Left ventricle myocardium inferior (tissue), 1 donor: Measurements from ENCODE around the gene REEP1. TPM values are rescaled to one million over a fixed set of nuclear protein-coding genes. Genes with fewer than 3 reads are reported as not detected.

Source experiments
- DNase-seq: peaks from one replicate; pipeline ENCODE4 v3.0.0-alpha.2; 2020
- H3K27ac ChIP-seq: fragments of 200-600 bp; replicated peaks from 2 replicates; pipeline ENCODE4 v1.8.0; 2021
- H3K27me3 ChIP-seq: fragments of 200-600 bp; 2 replicates; pipeline ENCODE4 v1.8.0; 2021; ENCODE audit warnings: low read depth
- H3K36me3 ChIP-seq: fragments of 200-600 bp; 2 replicates; pipeline ENCODE4 v1.8.0; 2021
- H3K4me1 ChIP-seq: fragments of 200-600 bp; 2 replicates; pipeline ENCODE4 v1.8.0; 2021
- H3K4me3 ChIP-seq: fragments of 200-600 bp; 2 replicates; pipeline ENCODE4 v1.8.0; 2021; ENCODE audit warnings: mild to moderate bottlenecking, moderate library complexity
- H3K9me3 ChIP-seq: fragments of 200-600 bp; replicated peaks from 2 replicates; pipeline ENCODE4 v1.8.0; 2021
- CTCF ChIP-seq: fragments of 200-600 bp; IDR thresholded peaks from 2 replicates; pipeline ENCODE4 v1.8.0; 2021; ENCODE audit warnings: antibody characterized with exemption, mild to moderate bottlenecking, borderline replicate concordance
- intact Hi-C: fragments of 100-400 bp; cut with micrococcal nuclease; formaldehyde crosslinking; loops from one replicate; pipeline ENCODE4 v1.11.0; 2022
- total RNA-seq: library from RNA; stranded (reverse); fragmentation: NEBNext Ultra II Directional; extraction: Animal tissue kit (Norgen Biotek cat#: 25700); gene quantifications from one replicate; pipeline ENCODE4 v1.2.1, GENCODE V29; 2021
- donor health status: DM: no; HTN: yes; CAD: no; lungs with severe emphysema.

REEP1 gene
- total RNA-seq, 1 donor from 2014 or later: 30.2 TPM

GRCh38 chr2:86301711-86302202 lies 35.7 kb downstream of the REEP1 start:
- no peaks in the 10 kb centered on the region for H3K9me3 ChIP-seq
- H3K27me3 ChIP-seq: no peaks in the 10 kb centered on the region
- TF ChIP-seq CTCF: no peak
- peak overlapping the region; percentile 44 for H3K27ac ChIP-seq
- no peak overlapping the region for H3K4me3 ChIP-seq
- peaks cover 55% of the 10 kb centered on the region for H3K4me1 ChIP-seq
- intact Hi-C loops: no loop called here
- DNase-seq: no peak
- H3K36me3 ChIP-seq: no peaks in the 10 kb centered on the region

GRCh38 chr2:86301009-86301408 lies 36.4 kb downstream of the REEP1 start:
- Histone ChIP-seq H3K27me3 (no peaks in the 10 kb centered on the region), H3K4me1 (peaks cover 55% of the 10 kb centered on the region), H3K36me3 (no peaks in the 10 kb centered on the region), H3K4me3 (no peak overlapping the region), H3K27ac (no peak overlapping the region), H3K9me3 (no peaks in the 10 kb centered on the region)
- TF ChIP-seq CTCF: no peak
- DNase-seq: no peak
- intact Hi-C loops: no loop called here

GRCh38 chr2:86300496-86300895 lies 36.9 kb downstream of the REEP1 start:
- Histone ChIP-seq H3K4me1 (peaks cover 55% of the 10 kb centered on the region), H3K27me3 (no peaks in the 10 kb centered on the region), H3K4me3 (no peak overlapping the region), H3K9me3 (no peaks in the 10 kb centered on the region), H3K36me3 (no peaks in the 10 kb centered on the region), H3K27ac (no peak overlapping the region)
- DNase-seq: no peak
- TF ChIP-seq CTCF: no peak
- intact Hi-C loops: no loop called here

GRCh38 chr2:86298411-86299390 lies 38.7 kb downstream of the REEP1 start:
- H3K27me3 ChIP-seq: no peaks in the 10 kb centered on the region
- H3K36me3 ChIP-seq: no peaks in the 10 kb centered on the region
- no peaks in the 10 kb centered on the region for H3K9me3 ChIP-seq
- intact Hi-C loops: no loop called here
- peak overlapping the region; percentile 50 for H3K27ac ChIP-seq
- no peak for DNase-seq
- H3K4me1 ChIP-seq: peaks cover 59% of the 10 kb centered on the region
- TF ChIP-seq CTCF: peak; percentile 62
- H3K4me3 ChIP-seq: no peak overlapping the region

- no peaks in the 10 kb centered on the region for H3K36me3 ChIP-seq
- H3K9me3 ChIP-seq: no peaks in the 10 kb centered on the region
- H3K27me3 ChIP-seq: no peaks in the 10 kb centered on the region
- peak; percentile 52 for TF ChIP-seq CTCF
- intact Hi-C loops: no loop called here
- peaks cover 64% of the 10 kb centered on the region for H3K4me1 ChIP-seq
- no peak overlapping the region for H3K4me3 ChIP-seq
- H3K27ac ChIP-seq: peak overlapping the region; percentile 50
- DNase-seq: no peak
Observed at GRCh38 chr2:86297382-86298147, 39.9 kb downstream of the REEP1 start.
